Measurements from ENCODE around the gene NCDN.
"Not testable (repeated sequence)": the region's sequence is repeated elsewhere in the genome, so short reads cannot be mapped to it uniquely, and the experiment has no call there.

The NCDN gene

DNA sequence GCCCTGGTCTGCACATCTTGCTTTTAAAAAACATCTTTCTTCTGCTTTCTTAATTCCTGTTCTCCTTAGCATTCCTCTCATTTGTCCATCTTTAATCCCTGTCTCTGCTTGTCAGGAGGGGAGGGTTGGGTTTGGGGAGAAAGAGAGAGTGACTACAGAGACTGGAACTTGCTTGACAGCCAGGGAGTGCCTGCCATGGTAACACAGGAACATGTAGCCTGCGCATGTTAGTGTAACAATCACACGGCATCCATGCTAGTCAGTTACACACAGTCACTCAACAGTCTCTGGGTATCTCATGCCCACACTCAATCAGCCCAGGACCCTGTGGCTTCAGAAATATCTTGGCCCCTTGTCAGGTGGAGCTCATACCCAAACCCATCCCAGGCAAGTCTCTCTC, 14.7 kb downstream of the NCDN start:
- no peak for DNase-seq

GRCh38 chr1:35573198-35574124, 15.9 kb downstream of the NCDN start, which contains the start of gene TFAP2E:
TFAP2E (plus strand) TSS chr1:35573314; CDS start chr1:35573578, 264 bp downstream.
- no peak for DNase-seq

DNA sequence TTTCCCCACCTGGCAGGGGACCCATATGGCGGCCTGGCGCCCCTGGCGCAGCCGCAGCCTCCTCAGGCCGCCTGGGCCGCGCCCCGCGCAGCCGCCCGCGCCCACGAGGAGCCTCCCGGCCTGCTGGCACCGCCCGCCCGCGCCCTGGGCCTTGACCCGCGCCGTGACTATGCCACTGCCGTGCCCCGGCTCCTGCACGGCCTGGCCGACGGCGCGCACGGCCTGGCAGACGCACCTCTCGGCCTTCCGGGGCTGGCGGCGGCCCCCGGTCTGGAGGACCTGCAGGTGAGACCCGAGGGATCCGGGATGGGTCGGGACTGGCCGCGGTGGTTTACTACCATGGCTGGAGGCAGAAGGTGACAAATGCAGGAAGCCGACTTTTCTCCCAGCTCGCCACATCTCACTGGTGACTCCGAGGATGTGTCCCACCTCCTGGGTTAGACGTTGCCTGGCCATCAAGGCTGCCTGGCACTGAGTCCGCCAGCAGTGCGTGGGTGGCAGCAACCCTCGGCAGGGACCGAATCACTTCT, 16.6 kb downstream of the NCDN start:
- DNase-seq = no peak

GRCh38 chr1:35574655-35575415, 17.2 kb downstream of the NCDN start:
- no peak for DNase-seq

DNA sequence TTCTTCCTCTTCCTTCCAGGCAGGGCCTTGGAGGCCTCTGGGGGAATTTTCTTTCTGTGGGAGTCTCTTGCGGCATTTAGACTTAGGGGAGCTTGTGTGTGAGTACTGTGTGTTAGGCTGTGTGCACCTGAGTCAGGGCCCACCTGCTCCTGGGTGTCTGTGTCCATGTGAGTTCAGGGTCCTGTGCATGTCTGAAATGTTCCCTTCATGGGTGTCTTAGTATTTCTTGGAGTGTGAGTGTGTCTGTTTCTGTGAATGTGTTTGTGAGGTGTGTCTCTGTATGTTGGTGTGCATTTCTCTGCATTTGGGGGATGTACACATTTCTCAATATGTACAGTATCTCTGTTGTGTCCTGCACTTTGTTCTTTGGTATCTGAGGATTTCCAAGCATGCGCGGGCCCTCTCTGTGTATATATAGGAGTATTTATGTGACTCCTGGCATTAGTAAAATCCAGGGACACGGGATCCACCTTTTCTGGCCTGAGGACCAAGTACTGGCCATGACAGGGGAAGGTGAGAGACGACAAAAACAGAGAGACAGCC, 17.9 kb downstream of the NCDN start:
- DNase-seq = no peak

- no peak for DNase-seq
Measured at GRCh38 chr1:35576061-35576765, 18.6 kb downstream of the NCDN start.

- DNase-seq = not testable (repeated sequence)
Measured at GRCh38 chr1:35576766-35577070, 19.1 kb downstream of the NCDN start.

DNA sequence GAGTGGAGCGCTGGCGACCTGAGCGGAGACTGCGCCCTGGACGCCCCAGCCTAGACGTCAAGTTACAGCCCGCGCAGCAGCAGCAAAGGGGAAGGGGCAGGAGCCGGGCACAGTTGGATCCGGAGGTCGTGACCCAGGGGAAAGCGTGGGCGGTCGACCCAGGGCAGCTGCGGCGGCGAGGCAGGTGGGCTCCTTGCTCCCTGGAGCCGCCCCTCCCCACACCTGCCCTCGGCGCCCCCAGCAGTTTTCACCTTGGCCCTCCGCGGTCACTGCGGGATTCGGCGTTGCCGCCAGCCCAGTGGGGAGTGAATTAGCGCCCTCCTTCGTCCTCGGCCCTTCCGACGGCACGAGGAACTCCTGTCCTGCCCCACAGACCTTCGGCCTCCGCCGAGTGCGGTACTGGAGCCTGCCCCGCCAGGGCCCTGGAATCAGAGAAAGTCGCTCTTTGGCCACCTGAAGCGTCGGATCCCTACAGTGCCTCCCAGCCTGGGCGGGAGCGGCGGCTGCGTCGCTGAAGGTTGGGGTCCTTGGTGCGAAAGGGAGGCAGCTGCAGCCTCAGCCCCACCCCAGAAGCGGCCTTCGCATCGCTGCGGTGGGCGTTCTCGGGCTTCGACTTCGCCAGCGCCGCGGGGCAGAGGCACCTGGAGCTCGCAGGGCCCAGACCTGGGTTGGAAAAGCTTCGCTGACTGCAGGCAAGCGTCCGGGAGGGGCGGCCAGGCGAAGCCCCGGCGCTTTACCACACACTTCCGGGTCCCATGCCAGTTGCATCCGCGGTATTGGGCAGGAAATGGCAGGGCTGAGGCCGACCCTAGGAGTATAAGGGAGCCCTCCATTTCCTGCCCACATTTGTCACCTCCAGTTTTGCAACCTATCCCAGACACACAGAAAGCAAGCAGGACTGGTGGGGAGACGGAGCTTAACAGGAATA, 19.7 kb downstream of the NCDN start:
- no peak for DNase-seq

- DNase-seq = no peak
Measured at GRCh38 chr1:35580949-35581388, 23.4 kb downstream of the NCDN start.

- DNase-seq = not testable (repeated sequence)
Measured at GRCh38 chr1:35581621-35582020, 24.0 kb downstream of the NCDN start.

DNA sequence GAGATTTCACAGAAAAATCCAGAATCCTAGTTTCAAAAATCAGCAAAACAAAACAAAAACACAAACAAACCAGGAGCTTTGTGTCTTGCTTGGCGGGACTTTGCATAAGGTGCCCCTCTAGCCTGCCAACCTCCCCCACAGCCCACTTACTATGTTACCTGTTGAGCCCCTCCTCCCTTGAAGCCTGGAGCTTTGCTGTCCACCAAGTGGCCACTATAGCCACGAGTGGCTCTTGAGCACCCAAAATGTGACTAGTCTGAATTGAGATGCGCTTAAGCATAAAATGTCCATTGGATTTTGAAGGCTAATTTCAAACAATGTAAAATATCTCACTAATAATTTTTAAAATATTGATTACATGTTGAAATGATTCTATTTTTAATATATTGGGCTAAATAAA, 27.7 kb downstream of the NCDN start:
- DNase-seq = no peak

DNA sequence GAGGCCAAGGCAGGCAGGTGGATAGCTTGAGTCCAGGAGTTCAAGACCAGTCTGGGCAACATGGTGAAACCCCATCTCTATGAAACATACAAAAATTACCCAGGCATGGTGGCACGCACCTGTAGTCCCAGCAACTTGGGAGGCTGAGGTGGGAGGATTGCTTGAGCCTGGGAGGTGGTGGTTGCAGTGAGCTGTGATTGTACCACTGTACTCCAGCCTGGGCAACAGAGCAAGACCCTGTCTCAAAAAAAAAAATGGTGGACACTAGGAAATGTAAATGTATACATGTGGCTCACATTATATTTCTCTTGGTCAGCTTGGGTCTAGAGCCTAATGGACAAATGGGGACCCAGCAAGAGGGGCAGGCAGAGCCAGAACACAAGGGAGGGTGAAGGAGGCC, 28.2 kb downstream of the NCDN start:
- DNase-seq = not testable (repeated sequence)

GRCh38 chr1:35586808-35587207, 29.2 kb downstream of the NCDN start:
- DNase-seq = no peak

GRCh38 chr1:35587736-35588135, 30.1 kb downstream of the NCDN start:
- no peak for DNase-seq

- DNase-seq = no peak
Measured at GRCh38 chr1:35588197-35588910, 30.8 kb downstream of the NCDN start.

DNA sequence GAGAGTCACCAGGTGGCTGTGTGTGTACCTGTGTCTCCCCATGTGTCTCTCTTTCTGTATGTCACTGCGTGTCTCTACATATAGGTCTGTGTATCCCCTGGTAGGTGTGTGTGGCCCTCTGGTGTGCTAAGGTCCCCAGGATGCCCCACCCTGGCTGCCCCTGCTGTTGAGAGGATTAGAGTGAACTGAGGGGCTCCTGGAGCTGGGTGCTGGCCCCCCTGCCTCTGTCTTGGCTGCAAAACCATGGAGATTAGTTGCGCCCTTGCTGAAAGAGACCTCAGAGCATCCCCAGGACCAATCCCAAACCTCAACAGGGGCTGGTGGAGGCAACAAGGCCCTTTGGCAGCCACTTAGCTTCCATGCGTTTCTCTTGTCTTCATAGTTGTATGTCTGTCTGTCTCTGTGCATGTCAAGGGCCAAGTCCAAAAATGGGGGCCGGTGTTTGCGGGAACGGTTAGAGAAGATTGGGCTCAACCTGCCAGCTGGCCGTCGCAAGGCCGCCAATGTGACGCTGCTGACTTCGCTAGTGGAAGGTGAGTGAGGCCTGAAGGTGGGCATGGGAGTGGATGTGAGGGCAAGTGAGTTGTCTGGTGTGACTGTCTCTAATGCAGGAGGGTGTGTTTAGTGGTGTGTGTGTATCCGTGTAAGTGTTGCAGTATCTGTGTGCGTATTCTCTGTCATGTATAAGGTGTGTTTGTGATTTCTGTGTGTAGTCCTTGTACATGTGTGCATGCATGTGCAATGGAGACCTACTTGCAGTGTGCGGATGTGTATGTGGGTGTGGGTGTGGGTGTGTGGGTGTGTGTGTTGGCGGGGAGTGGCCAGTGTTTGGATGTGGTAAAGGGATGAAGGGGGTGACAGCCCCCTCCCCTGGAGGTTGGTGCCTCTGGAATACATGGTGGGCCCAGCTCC, 32.2 kb downstream of the NCDN start:
- no peak for DNase-seq

DNA sequence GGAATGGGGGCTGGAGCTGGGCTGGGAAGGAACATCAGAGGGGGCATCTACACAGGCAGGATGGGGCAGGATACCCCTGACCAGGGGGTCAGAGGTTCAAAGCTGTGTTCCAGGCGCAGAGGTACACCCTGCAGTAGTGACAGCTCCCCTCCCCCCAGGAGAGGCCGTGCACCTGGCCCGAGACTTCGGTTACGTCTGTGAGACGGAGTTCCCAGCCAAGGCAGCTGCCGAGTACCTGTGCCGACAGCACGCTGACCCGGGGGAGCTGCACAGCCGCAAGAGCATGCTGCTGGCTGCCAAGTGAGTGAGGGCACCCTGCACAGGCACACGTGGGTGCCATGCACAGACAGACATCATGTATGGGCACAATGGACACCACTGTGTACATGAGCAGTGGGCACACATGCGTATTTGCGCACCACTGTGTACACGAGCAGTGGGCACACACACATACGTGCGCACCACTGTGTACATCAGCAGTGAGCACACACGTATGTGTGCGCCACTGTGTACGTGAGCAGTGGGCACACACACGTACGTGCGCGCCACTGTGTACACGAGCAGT, 33.0 kb downstream of the NCDN start:
- DNase-seq = no peak

GRCh38 chr1:35591211-35591610, 33.6 kb downstream of the NCDN start:
- no peak for DNase-seq

DNA sequence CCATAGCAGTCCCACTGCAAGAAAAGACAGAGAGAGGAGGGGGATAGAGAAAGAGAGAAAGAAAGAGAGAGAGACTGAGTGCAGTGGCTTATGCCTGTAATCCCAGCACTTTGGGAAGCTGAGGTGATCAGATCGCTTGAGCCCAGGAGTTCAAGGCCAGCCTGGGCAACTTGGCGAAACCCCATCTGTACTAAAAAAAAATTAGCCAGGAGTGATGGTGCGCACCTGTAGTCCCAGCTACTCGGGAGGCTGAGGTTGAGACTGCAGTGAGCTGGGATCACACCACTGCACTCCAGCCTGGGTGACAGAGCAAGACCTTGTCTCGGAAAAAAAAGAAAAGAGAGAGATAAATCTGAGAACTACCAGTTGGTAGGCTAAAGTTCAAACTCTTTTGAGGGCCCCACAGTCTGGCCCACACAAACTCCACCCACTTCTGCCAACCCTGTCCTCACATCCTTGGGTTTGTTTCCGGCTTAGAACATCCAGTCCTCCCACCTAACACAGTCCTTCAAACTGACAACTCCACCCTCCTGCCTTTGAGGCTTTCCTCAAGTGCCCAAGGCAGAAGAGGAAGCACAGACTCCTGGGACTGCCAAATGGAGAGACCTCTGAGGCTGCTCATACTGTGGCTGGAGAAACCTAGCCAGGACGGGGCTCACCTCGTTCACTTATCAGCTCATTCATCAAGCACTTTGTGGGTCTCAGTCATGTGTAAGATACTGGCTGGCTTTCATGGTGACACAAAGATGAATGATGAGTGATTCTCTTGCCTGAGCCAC, 35.6 kb downstream of the NCDN start:
- DNase-seq = no peak
